K562 (cell line): ENCODE measurements around the gene RPRML. TPM values are rescaled to one million over a fixed set of nuclear protein-coding genes. Genes with fewer than 3 reads are reported as not detected.

Source experiments
- CEBPB ChIP-seq: fragments of 450-650 bp; IDR thresholded peaks from 2 replicates; pipeline ENCODE4 v1.6.1; 2016; ENCODE audit warnings: missing genetic modification characterization, missing compliant biosample characterization
- CTCF ChIP-seq, 3 experiments: IDR thresholded peaks in 2 of 3; conservative IDR thresholded peaks in 1 of 3; 2 replicates each; pipeline ENCODE4 v1.5.1; 2011 to 2012; ENCODE audit warnings: low read length in 3 of 3, mild to moderate bottlenecking in 3 of 3, control low read depth in 2 of 3, improper control_type of control experiment in 1 of 3, inconsistent platforms in 1 of 3, low read depth in 1 of 3, mixed read lengths in 1 of 3, moderate library complexity in 1 of 3; ENCODE audit not compliant: insufficient read depth in 2 of 3
- HNRNPUL1 ChIP-seq: fragments of 200-400 bp; formaldehyde crosslinking; IDR thresholded peaks from 2 replicates; pipeline ENCODE4 v1.6.1; 2017; ENCODE audit warnings: low read length
- KDM2B ChIP-seq: fragments of 250-450 bp; sonication (Bioruptor Pico); IDR thresholded peaks from 2 replicates; pipeline ENCODE4 v1.8.0; 2021; ENCODE audit warnings: mild to moderate bottlenecking, moderate library complexity
- KDM5B ChIP-seq: fragments of 200-600 bp; sonication (generic); IDR thresholded peaks from 2 replicates; pipeline ENCODE4 v1.6.1; 2012; ENCODE audit warnings: low read depth, mild to moderate bottlenecking, moderate library complexity, low read length, control low read depth, inconsistent platforms; ENCODE audit not compliant: insufficient replicate concordance
- L3MBTL2 ChIP-seq: fragments of 450-650 bp; IDR thresholded peaks from 2 replicates; pipeline ENCODE4 v1.6.1; 2016; ENCODE audit warnings: mild to moderate bottlenecking, moderate library complexity
- MAFF ChIP-seq: IDR thresholded peaks from 2 replicates; pipeline ENCODE4 v1.6.1; 2012; ENCODE audit warnings: low read length, improper control_type of control experiment
- MNT ChIP-seq, 2 experiments: fragments of 450-650 bp; conservative IDR thresholded peaks; 2 replicates each; pipeline ENCODE4 v1.6.1; 2017; ENCODE audit warnings: mild to moderate bottlenecking in 2 of 2, moderate library complexity in 2 of 2
- MYNN ChIP-seq, 2 experiments: sonication (generic); formaldehyde crosslinking in 1 of 2; IDR thresholded peaks; 2 replicates each; pipeline versions ENCODE4 v1.5.0 to v1.6.1; 2016 to 2020; ENCODE audit warnings: antibody characterized with exemption in 1 of 2, missing genetic modification reagents in 1 of 2
- NCOA6 ChIP-seq: fragments of 450-650 bp; IDR thresholded peaks from 2 replicates; pipeline ENCODE4 v1.6.1; 2017; ENCODE audit warnings: mild to moderate bottlenecking
- PCBP1 ChIP-seq: fragments of 200-400 bp; formaldehyde crosslinking; IDR thresholded peaks from 2 replicates; pipeline ENCODE4 v1.6.1; 2018; ENCODE audit warnings: mild to moderate bottlenecking, low read depth, low read length; ENCODE audit not compliant: poor library complexity, severe bottlenecking
- POLR2B ChIP-seq: fragments of 450-650 bp; IDR thresholded peaks from 2 replicates; pipeline ENCODE4 v1.6.1; 2018; ENCODE audit warnings: low read depth; ENCODE audit not compliant: partially characterized antibody
- PRPF4 ChIP-seq: fragments of 200-400 bp; formaldehyde crosslinking; IDR thresholded peaks from one replicate; pipeline ENCODE4 v1.6.1; 2017; ENCODE audit warnings: low read length, low read depth, mild to moderate bottlenecking; ENCODE audit not compliant: insufficient read depth, poor library complexity, severe bottlenecking
- RCOR1 ChIP-seq, 2 experiments: IDR thresholded peaks; 2 replicates each; pipeline ENCODE4 v1.6.1; 2012; ENCODE audit warnings: low read depth in 2 of 2, low read length in 2 of 2, borderline replicate concordance in 1 of 2, improper control_type of control experiment in 1 of 2
- RNF2 ChIP-seq: sonication (generic); IDR thresholded peaks from 2 replicates; pipeline ENCODE4 v1.6.1; 2016
- SNAPC5 ChIP-seq: fragments of 250-450 bp; sonication (Bioruptor Pico); IDR thresholded peaks from 2 replicates; pipeline ENCODE4 v1.8.0; 2021; ENCODE audit warnings: moderate library complexity, mild to moderate bottlenecking, inconsistent platforms
- SPI1 ChIP-seq: IDR thresholded peaks from 2 replicates; pipeline ENCODE4 v1.6.1; 2011; ENCODE audit warnings: low read depth, low read length, control low read depth, borderline replicate concordance
- TAF15 ChIP-seq: fragments of 200-400 bp; formaldehyde crosslinking; IDR thresholded peaks from 2 replicates; pipeline ENCODE4 v1.6.1; 2017; ENCODE audit warnings: mild to moderate bottlenecking, low read depth, low read length, moderate library complexity
- THRA ChIP-seq: fragments of 450-650 bp; IDR thresholded peaks from 2 replicates; pipeline ENCODE4 v1.6.1; 2017; ENCODE audit warnings: mild to moderate bottlenecking, moderate library complexity
- TOE1 ChIP-seq, 2 experiments: fragments of 450-650 bp in 1 of 2; sonication (generic) in 1 of 2; formaldehyde crosslinking in 1 of 2; IDR thresholded peaks; 2 replicates each; pipeline versions ENCODE4 v1.7.1 to v1.8.0; 2016 to 2022; ENCODE audit warnings: borderline replicate concordance in 2 of 2, mild to moderate bottlenecking in 2 of 2, antibody characterized with exemption in 1 of 2, inconsistent platforms in 1 of 2, low read depth in 1 of 2, missing genetic modification reagents in 1 of 2, moderate library complexity in 1 of 2
- ZNF354B ChIP-seq: fragments of 250-450 bp; sonication (Bioruptor Pico); IDR thresholded peaks from 2 replicates; pipeline ENCODE4 v1.4.0; 2020
- ZNF699 ChIP-seq: fragments of 250-450 bp; sonication (Bioruptor Pico); IDR thresholded peaks from 2 replicates; pipeline ENCODE4 v1.8.0; 2021; ENCODE audit warnings: mild to moderate bottlenecking, moderate library complexity; ENCODE audit not compliant: insufficient replicate concordance
- polyA plus RNA-seq, 8 experiments: library from polyadenylated mRNA; depleted of rRNA in 4 of 8; stranded (reverse) in 5 of 8; unstranded in 3 of 8; fragments of >200 nt; fragmentation: Nextera tagmentation in 2 of 8; fragmentation: Illumina TruSeq in 1 of 8; extraction: Ambion mirVana in 2 of 8; extraction: Trizol in 1 of 8; gene quantifications; 2 replicates each; pipeline versions ENCODE4 v1.2.1 to v1.2.3, GENCODE V29; 2011 to 2014; ENCODE audit warnings: inconsistent platforms in 1 of 8, missing spikeins in 1 of 8
- total RNA-seq, 7 experiments: library from RNA; depleted of rRNA in 6 of 7; stranded (reverse); fragments of >200 nt in 6 of 7; fragmentation: Illumina TruSeq in 2 of 7; extraction: Trizol in 2 of 7; gene quantifications; 2 replicates each; pipeline versions ENCODE4 v1.2.1 to v1.2.3, GENCODE V29; 2011 to 2021; ENCODE audit warnings: low replicate concordance in 1 of 7

Gene RPRML
- total and polyA plus RNA-seq, 9 of the 15 experiments (the other 6 are each of a cell fraction or from before 2014, with no cell fraction given) = not detected

GRCh38 chr17:46940692-46941404 lies 38.2 kb downstream of the RPRML start (continued):
- TF ChIP-seq SPI1 (no peak), ZNF354B (CRISPR knock-in tag) (no peak), CEBPB (tag) (peak; percentile 56), MYNN (IDR thresholded peaks at IDR 0.05) (peak; percentile 83; the same call in 1 of the 2 replicates), MYNN (CRISPR knock-in tag; IDR thresholded peaks at IDR 0.05) (no peak), TAF15 (no peak), PCBP1 (no peak), RNF2 (no peak), POLR2B (peak; percentile 33), KDM5B (no peak), HNRNPUL1 (no peak), RCOR1 (IDR thresholded peaks at IDR 0.05; ENCODE audit: borderline replicate concordance in 1 of 2, low read depth in 2 of 2, low read length in 2 of 2) (0 out of 4 replicates have a peak, but pooled peaks of 1 of the 2 experiments have one; percentile 22), NCOA6 (no peak), CTCF (IDR thresholded peaks at IDR 0.05 in 2 of 3, conservative IDR thresholded peaks at IDR 0.05 in 1 of 3; ENCODE audit: insufficient read depth in 2 of 3, low read depth in 1 of 3, low read length in 3 of 3) (peak; percentile 89 to 95 (median 95)), MNT (conservative IDR thresholded peaks at IDR 0.05) (0 out of 4 replicates have a peak, but pooled peaks of 1 of the 2 experiments have one; percentile 15), MAFF (no peak), THRA (no peak), TOE1 (IDR thresholded peaks at IDR 0.05; ENCODE audit: borderline replicate concordance) (peak; percentile 91), TOE1 (CRISPR knock-in tag; IDR thresholded peaks at IDR 0.05; ENCODE audit: borderline replicate concordance, low read depth) (no peak), ZNF699 (CRISPR knock-in tag) (no peak), L3MBTL2 (peak; percentile 79), SNAPC5 (CRISPR knock-in tag) (no peak), KDM2B (CRISPR knock-in tag) (no peak), PRPF4 (no peak)
